Measurements from ENCODE around the gene ZNF804B.
A peak's percentile ranks its signal among the peaks of the same experiment; 100 is the strongest.

The ZNF804B gene

GRCh38 chr7:88757371-88757770 lies 2.1 kb upstream of the ZNF804B start:
- no peak overlapping the region for H3K27ac ChIP-seq
- H3K36me3 ChIP-seq, result no peaks in the 10 kb centered on the region
- DNase-seq, result no peak
- no peaks in the 10 kb centered on the region for H3K27me3 ChIP-seq (ENCODE audit: insufficient read depth, low read depth, severe bottlenecking)
- no peaks in the 10 kb centered on the region for H3K9me3 ChIP-seq (ENCODE audit: severe bottlenecking)
- no peak for TF ChIP-seq CTCF (IDR thresholded peaks at IDR 0.05; ENCODE audit: low read depth, low read length)
- no peak overlapping the region for H3K4me3 ChIP-seq (ENCODE audit: low read depth, low read length)

GRCh38 chr7:88758381-88759229 lies 895 bp upstream of the ZNF804B start:
- Histone ChIP-seq H3K36me3 (no peaks in the 10 kb centered on the region), H3K27me3 (ENCODE audit: insufficient read depth, low read depth, severe bottlenecking) (no peaks in the 10 kb centered on the region), H3K27ac (no peak overlapping the region), H3K9me3 (ENCODE audit: severe bottlenecking) (no peaks in the 10 kb centered on the region), H3K4me3 (ENCODE audit: low read depth, low read length) (peak overlapping the region; percentile 74)
- DNase-seq, result peak; percentile 57
- no peak; the same call in 1 of the 2 replicates for TF ChIP-seq CTCF (IDR thresholded peaks at IDR 0.05; ENCODE audit: low read depth, low read length)

- DNase-seq, result no peak
- Histone ChIP-seq H3K9me3 (ENCODE audit: severe bottlenecking) (no peaks in the 10 kb centered on the region), H3K36me3 (no peaks in the 10 kb centered on the region), H3K27ac (no peak overlapping the region), H3K4me3 (ENCODE audit: low read depth, low read length) (peak overlapping the region; percentile 74), H3K27me3 (ENCODE audit: insufficient read depth, low read depth, severe bottlenecking) (no peaks in the 10 kb centered on the region)
- TF ChIP-seq CTCF (IDR thresholded peaks at IDR 0.05; ENCODE audit: low read depth, low read length), result no peak
These were observed 626 bp downstream of the ZNF804B start for GRCh38 chr7:88760136-88760515.

- no peak overlapping the region for H3K4me3 ChIP-seq (ENCODE audit: low read depth, low read length)
- no peak overlapping the region for H3K27ac ChIP-seq
- no peaks in the 10 kb centered on the region for H3K27me3 ChIP-seq (ENCODE audit: insufficient read depth, low read depth, severe bottlenecking)
- H3K9me3 ChIP-seq (ENCODE audit: severe bottlenecking), result no peaks in the 10 kb centered on the region
- 0 out of 2 replicates have a peak, but pooled peaks have one; percentile 11 for TF ChIP-seq CTCF (IDR thresholded peaks at IDR 0.05; ENCODE audit: low read depth, low read length)
- no peaks in the 10 kb centered on the region for H3K36me3 ChIP-seq
- no peak for DNase-seq
These were observed 2.3 kb downstream of the ZNF804B start for GRCh38 chr7:88761779-88762178.

GRCh38 chr7:88771417-88771816 lies 11.9 kb downstream of the ZNF804B start:
- no peak for DNase-seq
- TF ChIP-seq CTCF (IDR thresholded peaks at IDR 0.05; ENCODE audit: low read depth, low read length), result no peak
- H3K4me3 ChIP-seq (ENCODE audit: low read depth, low read length), result no peak overlapping the region
- H3K9me3 ChIP-seq (ENCODE audit: severe bottlenecking), result no peaks in the 10 kb centered on the region
- H3K27ac ChIP-seq, result no peak overlapping the region
- H3K27me3 ChIP-seq (ENCODE audit: insufficient read depth, low read depth, severe bottlenecking), result no peaks in the 10 kb centered on the region
- no peaks in the 10 kb centered on the region for H3K36me3 ChIP-seq

- no peaks in the 10 kb centered on the region for H3K27me3 ChIP-seq (ENCODE audit: insufficient read depth, low read depth, severe bottlenecking)
- no peaks in the 10 kb centered on the region for H3K36me3 ChIP-seq
- no peak for TF ChIP-seq CTCF (IDR thresholded peaks at IDR 0.05; ENCODE audit: low read depth, low read length)
These were observed 13.3 kb downstream of the ZNF804B start for GRCh38 chr7:88772776-88773175.

More at GRCh38 chr7:88772776-88773175, 13.3 kb downstream of the ZNF804B start:
- Histone ChIP-seq H3K27ac (no peak overlapping the region), H3K4me3 (ENCODE audit: low read depth, low read length) (no peak overlapping the region), H3K9me3 (ENCODE audit: severe bottlenecking) (no peaks in the 10 kb centered on the region)
- no peak for DNase-seq
